ENCODE data around the gene RBMS2.

DNA sequence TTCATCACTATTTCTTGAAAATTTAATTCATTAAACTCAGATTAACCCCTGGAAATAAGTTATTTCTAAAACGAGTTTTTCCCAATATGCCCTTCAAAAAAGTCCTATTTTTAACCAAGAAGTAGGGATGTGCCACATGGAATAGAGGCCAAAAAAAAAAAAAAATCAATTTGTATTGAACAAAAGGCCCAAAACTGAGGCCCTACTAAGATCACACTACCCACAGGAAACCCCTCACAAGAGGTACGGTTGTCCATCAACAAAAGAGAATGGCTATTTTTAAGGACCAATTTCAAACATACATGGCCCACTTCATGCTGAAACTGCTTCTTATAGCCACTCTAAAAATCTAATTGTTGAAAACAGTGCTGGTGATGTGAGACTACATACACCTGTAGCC lies 116.0 kb downstream of the RBMS2 start:
- TF ChIP-seq, protein P1, sequence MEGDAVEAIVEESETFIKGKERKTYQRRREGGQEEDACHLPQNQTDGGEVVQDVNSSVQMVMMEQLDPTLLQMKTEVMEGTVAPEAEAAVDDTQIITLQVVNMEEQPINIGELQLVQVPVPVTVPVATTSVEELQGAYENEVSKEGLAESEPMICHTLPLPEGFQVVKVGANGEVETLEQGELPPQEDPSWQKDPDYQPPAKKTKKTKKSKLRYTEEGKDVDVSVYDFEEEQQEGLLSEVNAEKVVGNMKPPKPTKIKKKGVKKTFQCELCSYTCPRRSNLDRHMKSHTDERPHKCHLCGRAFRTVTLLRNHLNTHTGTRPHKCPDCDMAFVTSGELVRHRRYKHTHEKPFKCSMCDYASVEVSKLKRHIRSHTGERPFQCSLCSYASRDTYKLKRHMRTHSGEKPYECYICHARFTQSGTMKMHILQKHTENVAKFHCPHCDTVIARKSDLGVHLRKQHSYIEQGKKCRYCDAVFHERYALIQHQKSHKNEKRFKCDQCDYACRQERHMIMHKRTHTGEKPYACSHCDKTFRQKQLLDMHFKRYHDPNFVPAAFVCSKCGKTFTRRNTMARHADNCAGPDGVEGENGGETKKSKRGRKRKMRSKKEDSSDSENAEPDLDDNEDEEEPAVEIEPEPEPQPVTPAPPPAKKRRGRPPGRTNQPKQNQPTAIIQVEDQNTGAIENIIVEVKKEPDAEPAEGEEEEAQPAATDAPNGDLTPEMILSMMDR (IDR thresholded peaks at IDR 0.05), result no peak
- TF ChIP-seq POLR2A (IDR thresholded peaks at IDR 0.05) (no peak), EP300 (IDR thresholded peaks at IDR 0.05) (no peak)

Data from upper lobe of left lung (tissue), 4 donors.